ACC112 (cell line): ENCODE measurements around the gene FREM2.
A peak's percentile ranks its signal among the peaks of the same experiment; 100 is the strongest.

Source experiments
- H2AFZ ChIP-seq: fragments of 200-600 bp; sonication (generic); one replicate; pipeline ENCODE4 v1.6.0; 2017; ENCODE audit warnings: antibody characterized with exemption, low read length; ENCODE audit not compliant: unreplicated experiment
- H3K27ac ChIP-seq: fragments of 200-600 bp; sonication (generic); 2 replicates; pipeline ENCODE4 v1.5.1; 2014; ENCODE audit warnings: low read depth, mild to moderate bottlenecking, antibody characterized with exemption, low read length, moderate library complexity
- H3K27me3 ChIP-seq: fragments of 200-600 bp; sonication (generic); 2 replicates; pipeline ENCODE4 v1.6.1; 2014; ENCODE audit warnings: mild to moderate bottlenecking, antibody characterized with exemption, low read length, moderate library complexity, mixed read lengths; ENCODE audit not compliant: insufficient read depth
- H3K36me3 ChIP-seq: fragments of 200-600 bp; sonication (generic); 2 replicates; pipeline ENCODE4 v1.6.1; 2016; ENCODE audit warnings: mild to moderate bottlenecking, antibody characterized with exemption, low read length, moderate library complexity, mixed read lengths; ENCODE audit not compliant: insufficient read depth
- H3K4me1 ChIP-seq: fragments of 200-600 bp; sonication (generic); one replicate; pipeline ENCODE4 v1.6.1; 2016; ENCODE audit warnings: low read length, mixed read lengths; ENCODE audit not compliant: insufficient read depth, unreplicated experiment, control insufficient read depth
- H3K4me3 ChIP-seq: fragments of 200-600 bp; sonication (generic); 2 replicates; pipeline ENCODE4 v1.5.1; 2014; ENCODE audit warnings: mild to moderate bottlenecking, low read depth, low read length
- H3K79me2 ChIP-seq: fragments of 200-600 bp; sonication (generic); one replicate; pipeline ENCODE4 v1.6.0; 2016; ENCODE audit warnings: low read length; ENCODE audit not compliant: control insufficient read depth, unreplicated experiment, insufficient read depth

Gene FREM2

DNA sequence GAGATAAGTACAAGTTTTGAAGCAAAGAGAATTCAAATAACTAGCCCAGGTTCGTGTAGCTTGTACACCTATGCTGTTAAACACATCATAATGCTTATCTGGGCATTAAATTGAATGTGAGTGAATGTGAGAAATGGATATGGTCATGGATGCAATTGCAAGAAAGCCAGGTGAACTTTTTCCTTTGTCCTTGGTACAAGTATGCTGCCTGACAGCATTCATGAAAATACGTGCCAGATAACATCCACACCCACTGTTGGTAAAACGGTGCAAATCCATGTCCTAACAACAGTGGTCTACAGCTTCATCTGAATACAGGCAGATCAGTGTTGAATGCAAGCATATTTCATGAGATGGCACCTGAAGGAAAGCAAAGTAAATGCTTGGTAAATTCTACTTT lies 181.5 kb downstream of the FREM2 start:
- H2AFZ ChIP-seq, result no peak overlapping the region
- H3K4me1 ChIP-seq, result no peaks in the 10 kb centered on the region
- peaks cover 62% of the 10 kb centered on the region for H3K27me3 ChIP-seq
- H3K36me3 ChIP-seq, result no peaks in the 10 kb centered on the region
- H3K27ac ChIP-seq, result no peak overlapping the region
- no peak overlapping the region for H3K4me3 ChIP-seq
- H3K79me2 ChIP-seq, result no peaks in the 10 kb centered on the region

DNA sequence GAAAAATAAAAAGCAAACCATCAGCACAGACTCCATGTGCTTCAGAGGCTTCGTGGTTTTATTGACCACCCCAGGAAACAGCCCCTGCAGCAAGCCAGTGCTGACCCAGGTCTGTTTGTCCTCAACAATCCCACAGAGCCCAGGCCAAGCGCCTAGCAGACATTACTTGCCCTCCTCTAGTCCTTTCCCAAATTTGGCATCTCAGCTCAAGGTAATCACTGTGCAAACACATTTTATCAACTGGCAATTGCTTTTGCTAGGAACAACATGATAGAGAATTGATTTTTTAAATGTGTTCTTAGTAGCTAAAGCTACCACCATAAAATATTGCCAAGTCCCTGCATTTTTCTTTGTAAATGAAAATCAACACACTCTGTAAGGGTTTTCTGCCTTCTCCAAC lies 182.0 kb downstream of the FREM2 start:
- no peak overlapping the region for H3K27ac ChIP-seq
- peaks cover 62% of the 10 kb centered on the region for H3K27me3 ChIP-seq
- H3K79me2 ChIP-seq, result no peaks in the 10 kb centered on the region
- no peaks in the 10 kb centered on the region for H3K36me3 ChIP-seq
- no peaks in the 10 kb centered on the region for H3K4me1 ChIP-seq
- H2AFZ ChIP-seq, result no peak overlapping the region
- no peak overlapping the region for H3K4me3 ChIP-seq

DNA sequence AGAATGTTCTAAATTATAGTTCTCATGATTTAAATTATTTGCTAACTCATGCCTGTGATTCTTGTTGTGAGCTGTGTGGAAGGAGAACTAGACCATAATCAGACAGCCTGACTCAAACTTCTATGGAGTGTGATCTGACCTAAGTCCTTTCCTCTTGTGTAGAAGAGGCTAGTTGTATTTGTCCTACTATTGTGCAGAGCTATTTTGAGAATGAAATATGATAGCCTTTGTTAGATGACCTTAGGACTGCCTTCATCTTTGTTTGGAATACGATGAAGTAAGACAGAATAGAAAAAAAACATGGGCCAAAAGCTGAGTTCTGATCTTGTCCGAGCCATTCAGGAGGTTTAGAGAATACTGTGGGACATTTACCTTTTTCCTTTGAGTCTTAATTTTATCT lies 184.4 kb downstream of the FREM2 start:
- peaks cover 65% of the 10 kb centered on the region for H3K27me3 ChIP-seq
- no peaks in the 10 kb centered on the region for H3K79me2 ChIP-seq
- no peaks in the 10 kb centered on the region for H3K4me1 ChIP-seq
- H3K27ac ChIP-seq, result no peak overlapping the region
- H3K36me3 ChIP-seq, result no peaks in the 10 kb centered on the region
- no peak overlapping the region for H2AFZ ChIP-seq
- H3K4me3 ChIP-seq, result no peak overlapping the region

DNA sequence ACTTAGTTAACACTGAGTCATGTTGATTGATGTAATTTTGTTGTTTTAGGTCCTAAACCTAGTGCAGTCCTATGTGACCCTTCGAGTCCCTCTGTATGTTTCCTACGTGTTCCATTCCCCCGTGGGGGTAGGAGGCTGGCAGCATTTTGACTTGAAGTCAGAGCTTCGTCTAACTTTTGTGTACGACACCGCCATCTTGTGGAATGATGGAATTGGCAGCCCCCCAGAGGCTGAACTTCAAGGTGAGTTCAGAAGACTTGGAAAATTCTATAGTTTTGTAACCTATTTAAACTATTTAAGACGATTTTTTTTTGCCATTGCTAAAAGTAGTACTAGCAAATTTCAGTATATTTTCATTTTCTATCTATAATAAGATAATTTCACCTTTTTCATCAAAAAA lies 185.8 kb downstream of the FREM2 start:
- Histone ChIP-seq H3K4me1 (no peaks in the 10 kb centered on the region), H3K36me3 (no peaks in the 10 kb centered on the region), H2AFZ (no peak overlapping the region), H3K79me2 (no peaks in the 10 kb centered on the region), H3K4me3 (peak overlapping the region; percentile 23; the same call in 1 of the 2 replicates), H3K27me3 (peaks cover 65% of the 10 kb centered on the region), H3K27ac (no peak overlapping the region)

DNA sequence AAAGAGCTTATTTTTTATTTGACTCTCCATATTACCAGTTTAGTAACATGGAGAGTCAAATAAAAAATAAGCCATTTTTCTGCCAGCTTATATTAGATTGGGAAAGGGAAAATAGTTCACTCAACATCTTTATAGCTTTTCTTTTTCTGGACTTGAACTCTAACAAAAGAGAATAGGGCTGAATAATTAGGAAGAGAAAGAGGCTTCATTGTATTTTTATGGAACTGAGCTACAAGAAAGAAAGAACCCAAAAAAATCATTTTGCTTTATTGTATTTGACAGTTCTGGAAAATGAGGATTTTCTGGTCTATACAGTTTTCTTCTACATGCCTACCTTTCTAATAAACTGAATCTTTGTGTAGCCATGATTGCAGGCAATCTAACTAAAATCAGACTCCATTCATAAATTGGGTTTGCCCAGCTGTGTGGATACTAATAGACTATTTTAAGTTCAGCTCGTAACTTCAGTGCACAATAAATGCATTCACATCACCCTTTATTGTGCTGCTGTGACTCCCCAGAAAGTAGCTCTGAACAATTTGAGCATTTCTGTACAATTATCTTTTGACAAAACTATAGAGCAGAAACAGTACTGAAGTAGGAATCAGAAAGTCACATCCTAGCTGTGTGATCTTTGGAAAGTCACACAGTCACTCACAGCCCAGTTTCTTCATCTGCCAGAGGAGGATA lies 188.5 kb downstream of the FREM2 start:
- Histone ChIP-seq H3K4me1 (no peaks in the 10 kb centered on the region), H3K27me3 (peaks cover 55% of the 10 kb centered on the region), H3K27ac (no peak overlapping the region), H3K79me2 (no peaks in the 10 kb centered on the region), H2AFZ (no peak overlapping the region), H3K4me3 (no peak overlapping the region), H3K36me3 (no peaks in the 10 kb centered on the region)

DNA sequence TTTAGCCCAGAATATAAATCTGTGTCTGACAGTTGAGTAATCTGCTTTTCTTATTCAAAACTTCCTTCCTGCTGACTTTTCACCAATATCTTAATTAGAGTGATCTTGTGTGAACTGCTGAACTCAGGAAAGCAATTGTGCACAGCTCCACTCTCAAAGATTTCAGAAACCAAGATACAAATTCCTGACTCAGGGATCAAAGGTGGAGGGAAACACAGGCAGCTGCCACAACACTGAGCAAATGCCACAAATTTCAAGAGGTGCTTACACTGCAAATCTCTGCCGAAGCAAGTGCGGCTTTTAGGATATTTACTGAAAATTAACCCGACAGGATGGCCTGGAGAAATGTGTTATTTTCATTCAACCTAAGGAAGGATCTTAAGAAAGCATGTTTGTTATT lies 192.4 kb downstream of the FREM2 start:
- Histone ChIP-seq H3K27ac (no peak overlapping the region), H2AFZ (no peak overlapping the region), H3K4me1 (no peaks in the 10 kb centered on the region), H3K36me3 (no peaks in the 10 kb centered on the region), H3K79me2 (no peaks in the 10 kb centered on the region), H3K4me3 (no peak overlapping the region), H3K27me3 (peaks cover 35% of the 10 kb centered on the region)

DNA sequence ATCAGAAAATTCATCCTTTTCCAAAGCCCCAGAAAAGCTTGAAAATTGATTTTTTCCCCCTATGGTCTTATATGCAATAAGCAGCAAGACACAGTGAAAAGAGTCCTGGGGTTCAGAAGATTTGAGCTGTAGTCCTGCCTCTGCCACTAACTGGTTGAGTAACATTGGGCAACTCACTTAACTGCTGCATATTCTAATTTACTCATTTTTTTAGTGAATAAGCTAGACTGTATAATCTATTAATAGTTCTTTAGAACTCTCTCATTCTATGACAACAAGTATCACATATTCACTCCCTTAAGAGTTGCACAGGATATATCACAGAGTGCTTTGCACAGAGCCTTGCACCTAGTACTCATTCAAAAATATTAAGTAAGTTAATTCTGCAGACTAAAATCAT lies 192.9 kb downstream of the FREM2 start:
- H3K27me3 ChIP-seq, result peaks cover 31% of the 10 kb centered on the region
- H3K36me3 ChIP-seq, result no peaks in the 10 kb centered on the region
- no peak overlapping the region for H3K4me3 ChIP-seq
- H2AFZ ChIP-seq, result no peak overlapping the region
- no peak overlapping the region for H3K27ac ChIP-seq
- H3K4me1 ChIP-seq, result no peaks in the 10 kb centered on the region
- H3K79me2 ChIP-seq, result no peaks in the 10 kb centered on the region

DNA sequence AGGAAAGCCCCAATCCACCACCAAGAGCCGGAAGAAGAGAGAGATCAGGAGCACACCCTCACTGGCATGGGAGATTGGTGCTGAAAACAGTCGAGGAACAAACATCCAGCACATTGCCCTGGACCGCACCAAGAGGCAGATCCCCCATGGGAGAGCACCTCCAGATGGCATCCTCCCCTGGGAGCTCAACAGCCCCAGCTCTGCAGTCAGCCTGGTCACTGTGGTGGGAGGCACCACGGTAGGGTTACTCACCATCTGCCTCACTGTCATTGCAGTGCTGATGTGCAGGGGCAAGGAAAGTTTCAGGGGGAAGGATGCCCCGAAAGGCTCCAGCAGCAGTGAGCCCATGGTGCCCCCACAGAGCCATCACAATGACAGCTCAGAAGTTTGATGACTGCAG lies 193.5 kb downstream of the FREM2 start:
- H3K4me1 ChIP-seq, result no peaks in the 10 kb centered on the region
- peaks cover 26% of the 10 kb centered on the region for H3K27me3 ChIP-seq
- no peaks in the 10 kb centered on the region for H3K36me3 ChIP-seq
- H2AFZ ChIP-seq, result no peak overlapping the region
- H3K79me2 ChIP-seq, result no peaks in the 10 kb centered on the region
- H3K27ac ChIP-seq, result no peak overlapping the region
- no peak overlapping the region for H3K4me3 ChIP-seq

DNA sequence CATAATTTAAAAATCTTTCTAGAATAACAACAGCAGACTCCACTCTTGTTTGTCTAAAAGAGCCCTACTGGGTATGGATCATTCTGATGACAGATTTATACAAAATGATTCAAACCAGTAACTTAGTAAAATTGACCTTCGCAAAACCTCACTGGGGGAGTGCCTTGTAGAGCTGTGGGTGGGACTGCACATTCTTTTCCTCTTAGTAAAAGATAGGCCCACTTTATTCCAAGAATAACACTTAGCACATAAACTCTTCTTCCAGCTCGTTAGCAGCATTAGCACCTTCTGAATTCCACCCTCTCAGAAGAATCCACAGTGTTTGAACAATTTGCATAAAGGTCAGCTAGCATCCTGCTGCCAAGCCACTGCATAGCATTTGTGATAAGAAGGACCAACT lies 196.9 kb downstream of the FREM2 start:
- peaks cover 14% of the 10 kb centered on the region for H3K27me3 ChIP-seq
- no peaks in the 10 kb centered on the region for H3K79me2 ChIP-seq
- no peak overlapping the region for H3K4me3 ChIP-seq
- no peak overlapping the region for H3K27ac ChIP-seq
- no peak overlapping the region for H2AFZ ChIP-seq
- no peaks in the 10 kb centered on the region for H3K4me1 ChIP-seq
- no peaks in the 10 kb centered on the region for H3K36me3 ChIP-seq

DNA sequence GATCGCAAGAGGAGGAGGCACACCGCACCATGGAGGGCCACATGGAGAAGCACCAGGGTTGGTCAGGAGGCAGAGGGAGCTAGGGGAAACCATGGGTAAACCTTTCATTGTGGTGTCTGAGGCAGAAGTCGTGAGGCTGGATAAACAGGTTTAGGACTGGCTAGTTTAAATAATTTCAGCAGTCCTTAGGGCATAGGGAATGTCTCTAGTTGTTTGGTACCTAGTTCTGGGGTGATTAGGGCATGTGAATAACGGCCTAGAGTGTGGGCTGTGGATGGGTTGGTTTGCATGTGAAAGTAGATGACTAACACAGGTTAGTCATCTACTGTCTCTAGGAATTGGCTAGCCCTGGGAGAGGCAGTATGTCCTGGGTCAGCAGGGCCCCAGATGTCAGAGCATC lies 201.4 kb downstream of the FREM2 start:
- no peaks in the 10 kb centered on the region for H3K4me1 ChIP-seq
- no peak overlapping the region for H2AFZ ChIP-seq
- no peaks in the 10 kb centered on the region for H3K36me3 ChIP-seq
- no peaks in the 10 kb centered on the region; the same call in none of the 2 replicates for H3K27me3 ChIP-seq
- no peak overlapping the region for H3K4me3 ChIP-seq
- no peak overlapping the region for H3K27ac ChIP-seq
- H3K79me2 ChIP-seq, result no peaks in the 10 kb centered on the region

DNA sequence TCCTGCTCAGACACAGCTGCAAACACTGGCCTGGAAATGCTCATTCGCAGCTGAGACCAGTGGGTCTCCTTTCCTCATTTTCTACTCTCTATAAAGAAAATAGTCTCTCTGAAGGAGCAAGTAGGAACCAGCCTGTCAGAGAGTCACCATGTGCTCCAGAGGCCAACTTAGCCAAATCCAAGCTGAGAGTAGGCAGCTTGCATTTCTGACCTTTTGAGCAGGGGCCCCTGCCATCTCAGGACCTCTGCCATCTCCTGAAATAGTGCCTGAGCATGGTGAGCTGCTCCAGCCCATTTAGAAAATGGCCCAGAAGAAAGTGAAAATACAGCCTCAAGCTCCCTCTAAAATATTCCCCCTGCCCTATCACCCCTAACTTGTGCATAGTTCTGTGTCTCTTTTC lies 208.2 kb downstream of the FREM2 start:
- Histone ChIP-seq H3K36me3 (no peaks in the 10 kb centered on the region), H3K79me2 (no peaks in the 10 kb centered on the region), H3K27ac (no peak overlapping the region), H3K27me3 (0 out of 2 replicates have a peak, but pooled peaks cover 9% of the 10 kb centered on the region), H3K4me3 (no peak overlapping the region), H3K4me1 (no peaks in the 10 kb centered on the region), H2AFZ (no peak overlapping the region)
